Lung (tissue), 12 donors: ENCODE data around the gene TOMM70. TPM values are rescaled to one million over a fixed set of nuclear protein-coding genes. Genes with fewer than 3 reads are reported as not detected.

Experiments used
- ATAC-seq: fragments of 200-7000 bp; cut with Tn5 transposase; one replicate; pipeline ENCODE4 v1.9.1; 2020; ENCODE audit warnings: moderate number of reproducible peaks; ENCODE audit not compliant: insufficient read depth, low FRiP score
- DNase-seq, 3 donors: peaks; one replicate each; pipeline ENCODE4 v3.0.0-alpha.2; 2013 to 2017
- H3K27ac ChIP-seq, 2 donors: one replicate each; pipeline ENCODE4 v1.5.1; 2013; ENCODE audit warnings: mild to moderate bottlenecking in 2 of 2, moderate library complexity in 2 of 2, control low read depth in 1 of 2, inconsistent platforms in 1 of 2, low read depth in 1 of 2, low read length in 1 of 2
- H3K27me3 ChIP-seq, 3 donors: one replicate each; pipeline ENCODE4 v1.5.1; 2013; ENCODE audit warnings: low read length in 2 of 3; ENCODE audit not compliant: control insufficient read depth in 3 of 3, insufficient read depth in 3 of 3
- H3K36me3 ChIP-seq, 4 donors: one replicate each; pipeline ENCODE4 v1.5.1; 2013; ENCODE audit warnings: low read length in 4 of 4, mild to moderate bottlenecking in 1 of 4, moderate library complexity in 1 of 4; ENCODE audit not compliant: control insufficient read depth in 4 of 4, insufficient read depth in 4 of 4
- H3K4me1 ChIP-seq, 5 donors: one replicate each; pipeline ENCODE4 v1.5.1; 2013; ENCODE audit warnings: low read length in 5 of 5, mild to moderate bottlenecking in 2 of 5, moderate library complexity in 1 of 5; ENCODE audit not compliant: control insufficient read depth in 5 of 5, insufficient read depth in 5 of 5
- H3K4me3 ChIP-seq: one replicate; pipeline ENCODE4 v1.5.1; 2013; ENCODE audit warnings: mild to moderate bottlenecking, control low read depth, moderate library complexity
- H3K9ac ChIP-seq, 2 donors: one replicate each; pipeline ENCODE4 v1.5.1; 2013; ENCODE audit warnings: low read length in 2 of 2, control low read depth in 1 of 2; ENCODE audit not compliant: insufficient read depth in 1 of 2
- H3K9me3 ChIP-seq, 4 donors: one replicate each; pipeline ENCODE4 v1.5.1; 2013; ENCODE audit warnings: low read length in 3 of 4, mild to moderate bottlenecking in 1 of 4, moderate library complexity in 1 of 4; ENCODE audit not compliant: control insufficient read depth in 4 of 4, insufficient read depth in 3 of 4
- CTCF ChIP-seq: IDR thresholded peaks from 2 replicates; pipeline ENCODE4 v1.5.1; 2012; ENCODE audit warnings: mild to moderate bottlenecking; ENCODE audit errors: control extremely low read depth, extremely low read depth
- WGBS, 2 donors: extraction: QIAGEN DNeasy Blood & Tissue Kit; methylation state at CpG; one replicate each; pipeline ENCODE4 v1.1.7; 2013; 5-methylcytosine and 5-hydroxymethylcytosine counted together
- polyA plus RNA-seq, 2 donors: library from polyadenylated mRNA; stranded (reverse); fragments of 200-250 nt; gene quantifications; one replicate each; pipeline ENCODE4 v1.2.1, GENCODE V29; 2013
- total RNA-seq, 2 donors: library from RNA; depleted of rRNA in 1 of 2; stranded (reverse); fragments of >200 nt in 1 of 2; gene quantifications; one replicate each; pipeline ENCODE4 v1.2.1, GENCODE V29; 2014 to 2021
- donor health status: control.
- donor health status: control.
- donor health status: Bipolar disorder and iron deficiency.
- donor health status: healthy.
- donor health status: DM: yes; HTN: yes; CAD: no.

TOMM70 gene
- total and polyA plus RNA-seq, 4 donors: 15.9 to 56.9 (median 22.7) TPM

DNA sequence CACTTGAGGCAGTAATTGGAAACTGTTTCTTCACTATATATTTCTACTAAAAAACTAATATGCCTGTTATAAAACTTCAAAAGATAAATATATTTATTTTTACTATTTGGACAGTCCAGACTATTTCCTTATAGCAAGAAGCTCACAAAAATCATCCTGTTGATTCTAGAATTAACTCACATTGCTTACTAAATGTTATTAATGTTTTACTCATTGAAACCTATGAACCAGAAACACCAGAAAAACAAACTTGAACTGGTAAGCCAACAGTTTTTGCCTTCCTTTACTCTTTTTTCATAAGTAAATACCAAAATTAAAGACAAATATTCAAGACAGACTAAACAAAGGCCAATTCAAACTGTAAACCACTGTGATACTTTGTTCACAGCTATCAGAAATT lies 26.4 kb downstream of the TOMM70 start:
- ATAC-seq (no peak), DNase-seq (no peak)
- Histone ChIP-seq H3K27me3 (no peaks in the 10 kb centered on the region), H3K9me3 (no peaks in the 10 kb centered on the region), H3K27ac (no peak overlapping the region), H3K4me3 (no peak overlapping the region), H3K9ac (no peak overlapping the region), H3K36me3 (peaks cover 15 to 37% (median 21%) of the 10 kb centered on the region in 4 donors), H3K4me1 (no peaks in the 10 kb centered on the region)
- no peak for TF ChIP-seq CTCF

GRCh38 chr3:100370756-100371155 lies 30.1 kb downstream of the TOMM70 start:
- no peak overlapping the region for H3K27ac ChIP-seq
- no peaks in the 10 kb centered on the region for H3K9me3 ChIP-seq
- peaks cover 17 to 42% (median 23%) of the 10 kb centered on the region in 4 donors for H3K36me3 ChIP-seq
- DNase-seq (no peak), ATAC-seq (no peak)
- H3K4me3 ChIP-seq: no peak overlapping the region
- H3K27me3 ChIP-seq: no peaks in the 10 kb centered on the region
- no peak for TF ChIP-seq CTCF
- WGBS, 2 donors: 94 to 95% methylated on average over 1 of the region's 1 CpG
- peaks cover 0 to 2% (median 0%) of the 10 kb centered on the region in 5 donors for H3K4me1 ChIP-seq
- H3K9ac ChIP-seq: no peak overlapping the region

GRCh38 chr3:100368441-100368840 lies 32.4 kb downstream of the TOMM70 start:
- no peaks in the 10 kb centered on the region for H3K27me3 ChIP-seq

More at GRCh38 chr3:100368441-100368840, 32.4 kb downstream of the TOMM70 start:
- Histone ChIP-seq H3K4me1 (peaks cover 0 to 2% (median 0%) of the 10 kb centered on the region in 5 donors), H3K9ac (no peak overlapping the region), H3K27ac (no peak overlapping the region), H3K9me3 (no peaks in the 10 kb centered on the region), H3K36me3 (peaks cover 21 to 51% (median 32%) of the 10 kb centered on the region in 4 donors), H3K4me3 (no peak overlapping the region)
- ATAC-seq (no peak), DNase-seq (peak in 1 of 3 donors; percentile 12)
- TF ChIP-seq CTCF: no peak
- WGBS, 2 donors: 78 to 83% methylated on average over 8 of the region's 8 CpGs
